Thyroid gland (tissue), 4 donors: ENCODE data around the gene FGF18.

Source experiments
- POLR2A ChIP-seq, 2 donors: fragments of 450-650 bp; IDR thresholded peaks; one replicate each; pipeline ENCODE4 v1.6.1; 2017; ENCODE audit warnings: antibody characterized with exemption in 2 of 2, mild to moderate bottlenecking in 2 of 2, moderate library complexity in 1 of 2
- TF ChIP-seq, protein P1 (sequence below), 6 experiments: fragments of 200-600 bp in 3 of 6; fragments of 450-650 bp in 3 of 6; sonication (generic) in 3 of 6; IDR thresholded peaks; one replicate each; pipeline ENCODE4 v1.5.1; 2016 to 2019; ENCODE audit warnings: antibody characterized with exemption in 6 of 6, mild to moderate bottlenecking in 2 of 6, inconsistent platforms in 1 of 6, moderate library complexity in 1 of 6

DNA sequence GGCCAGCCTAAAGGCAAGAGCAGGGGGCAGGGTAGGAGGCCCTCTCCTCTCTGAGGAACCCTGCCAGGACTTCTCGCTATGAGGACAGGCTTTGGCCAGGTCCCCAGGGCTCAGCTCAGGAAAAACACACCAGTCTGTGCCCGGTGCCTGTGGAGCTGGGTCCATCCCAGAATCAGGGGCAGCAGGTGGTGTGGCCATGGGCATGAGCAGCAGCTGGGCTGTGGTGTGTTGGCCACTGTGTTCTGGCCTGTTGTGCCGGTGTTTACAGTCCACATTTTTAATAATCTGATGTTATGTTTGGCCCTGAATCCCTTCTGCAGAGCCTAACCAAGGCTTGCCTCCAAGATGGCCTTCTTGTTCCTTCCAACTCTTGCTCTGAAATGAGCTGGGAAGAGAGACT is 77.0 kb downstream of the FGF18 start:
- TF ChIP-seq POLR2A (IDR thresholded peaks at IDR 0.05) = no peak
- TF ChIP-seq, protein P1, sequence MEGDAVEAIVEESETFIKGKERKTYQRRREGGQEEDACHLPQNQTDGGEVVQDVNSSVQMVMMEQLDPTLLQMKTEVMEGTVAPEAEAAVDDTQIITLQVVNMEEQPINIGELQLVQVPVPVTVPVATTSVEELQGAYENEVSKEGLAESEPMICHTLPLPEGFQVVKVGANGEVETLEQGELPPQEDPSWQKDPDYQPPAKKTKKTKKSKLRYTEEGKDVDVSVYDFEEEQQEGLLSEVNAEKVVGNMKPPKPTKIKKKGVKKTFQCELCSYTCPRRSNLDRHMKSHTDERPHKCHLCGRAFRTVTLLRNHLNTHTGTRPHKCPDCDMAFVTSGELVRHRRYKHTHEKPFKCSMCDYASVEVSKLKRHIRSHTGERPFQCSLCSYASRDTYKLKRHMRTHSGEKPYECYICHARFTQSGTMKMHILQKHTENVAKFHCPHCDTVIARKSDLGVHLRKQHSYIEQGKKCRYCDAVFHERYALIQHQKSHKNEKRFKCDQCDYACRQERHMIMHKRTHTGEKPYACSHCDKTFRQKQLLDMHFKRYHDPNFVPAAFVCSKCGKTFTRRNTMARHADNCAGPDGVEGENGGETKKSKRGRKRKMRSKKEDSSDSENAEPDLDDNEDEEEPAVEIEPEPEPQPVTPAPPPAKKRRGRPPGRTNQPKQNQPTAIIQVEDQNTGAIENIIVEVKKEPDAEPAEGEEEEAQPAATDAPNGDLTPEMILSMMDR (IDR thresholded peaks at IDR 0.05) = no peak
